HTERT RPE-1 (cell line): ENCODE results near the gene PLEKHO2.

Experiments used
- in situ Hi-C: fragments of 300-500 bp; cut with MboI; formaldehyde crosslinking; loops from 4 replicates; pipeline ENCODE4 v1.14.3; 2020; ENCODE audit warnings: low sequenced_read_pairs

PLEKHO2 gene

DNA sequence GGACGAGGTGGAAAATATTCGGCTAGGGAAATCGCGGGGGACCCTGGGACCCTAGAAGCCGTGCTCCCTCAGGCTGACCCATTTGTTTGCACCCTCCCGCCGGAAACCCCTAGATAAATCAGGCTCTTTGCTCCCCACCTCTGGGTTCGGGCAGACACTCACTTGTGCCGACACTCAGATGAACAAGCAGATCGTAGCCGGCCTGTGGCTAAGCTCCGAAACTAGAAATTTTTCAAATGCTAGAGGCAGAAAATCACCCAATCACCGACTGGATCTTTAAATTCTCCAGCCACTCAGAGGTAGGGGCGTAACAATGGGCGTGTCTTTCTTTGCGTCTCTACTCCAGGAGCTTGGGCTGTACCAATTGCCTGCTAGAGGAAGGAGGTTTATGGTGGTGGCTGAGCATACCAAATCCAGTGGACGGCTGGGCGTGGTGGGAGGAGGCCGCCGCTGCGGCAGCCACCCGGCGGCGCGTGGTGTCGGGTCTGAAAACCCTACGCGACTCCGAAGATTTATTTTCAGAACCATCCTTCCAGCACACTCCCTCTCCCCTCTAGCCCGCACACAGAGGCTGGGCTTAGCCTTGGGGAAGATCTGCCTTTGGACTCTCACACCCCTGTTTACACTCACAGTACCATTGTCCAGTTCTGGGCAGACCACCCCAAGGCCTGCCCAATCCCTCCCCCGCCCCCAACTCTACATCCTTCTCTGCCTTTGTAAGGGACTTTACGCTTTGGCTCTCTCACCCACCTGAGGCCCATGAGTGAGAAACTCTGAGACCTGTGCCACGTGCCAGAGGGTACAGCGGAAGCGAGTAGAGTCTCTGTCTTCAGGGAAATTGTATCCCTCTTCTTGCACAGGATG lies 16.1 kb upstream of the PLEKHO2 start, which contains the start of gene PIF1:
Gene PIF1, minus strand, starts transcription at position 217 of the 864 bp plus-strand sequence. CDS start 1,312 bp downstream, outside the sequence.
- in situ Hi-C loops = no loop called here

DNA sequence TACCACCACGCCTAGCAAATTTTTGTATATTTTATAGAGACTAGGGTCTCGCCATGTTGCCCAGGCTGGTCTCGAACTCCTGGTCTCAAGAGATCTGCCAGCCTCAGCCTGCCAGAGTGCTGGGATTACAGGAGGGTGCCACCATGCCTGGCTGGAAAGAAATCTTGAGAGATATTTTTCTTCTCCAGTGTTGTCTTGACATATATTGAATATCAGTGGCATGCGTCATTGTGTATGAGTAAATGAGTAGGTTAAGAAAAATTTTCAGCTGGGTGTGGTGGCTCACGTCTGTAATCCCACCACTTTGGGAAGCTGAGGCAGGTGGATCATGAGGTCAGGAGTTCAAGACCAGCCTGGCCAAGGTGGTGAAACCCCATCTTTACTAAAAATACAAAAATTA lies 12.7 kb upstream of the PLEKHO2 start:
- in situ Hi-C loops = no loop called here

DNA sequence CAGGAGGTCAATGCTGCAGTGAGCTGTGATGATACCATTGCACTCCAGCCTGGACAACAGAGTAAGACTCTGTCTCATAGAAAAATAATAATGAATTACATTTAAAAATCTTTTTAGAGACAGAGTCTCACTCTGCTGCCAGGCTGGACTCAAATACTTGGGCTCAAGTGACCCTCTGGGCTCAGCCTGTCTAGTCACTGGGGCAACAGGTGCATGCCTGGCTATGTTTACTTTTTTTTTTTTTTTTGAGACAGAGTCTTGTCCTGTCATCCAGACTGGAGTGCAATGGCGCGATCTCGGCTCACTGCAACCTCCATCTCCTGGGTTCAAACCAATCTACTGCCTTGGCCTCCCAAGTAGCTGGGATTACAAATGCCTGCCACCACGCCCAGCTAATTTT lies 8.0 kb upstream of the PLEKHO2 start:
- in situ Hi-C loops = no loop called here

DNA sequence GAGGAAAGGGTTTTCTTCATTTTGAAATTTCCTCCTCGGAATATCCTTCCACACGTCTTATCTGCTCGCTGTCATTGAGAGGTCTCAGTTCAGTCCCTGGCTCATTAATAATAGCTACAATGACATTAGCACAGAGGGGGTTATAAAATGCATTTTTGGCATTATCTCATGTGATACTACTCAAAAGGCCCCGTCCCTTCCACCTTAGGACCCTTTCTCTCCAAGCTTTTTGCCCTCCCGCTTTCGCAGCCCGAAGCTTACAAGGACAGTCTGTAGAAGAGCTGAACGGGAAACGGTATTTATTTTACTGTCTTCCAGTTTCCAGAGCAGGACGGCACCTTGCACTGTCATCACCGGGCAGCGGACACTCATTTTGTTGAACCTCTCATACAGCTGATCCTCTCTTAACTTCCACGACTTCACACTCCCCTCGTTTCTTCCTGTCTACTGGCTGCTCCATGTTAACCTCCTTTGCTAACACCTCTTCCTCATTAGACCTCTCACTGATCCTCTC lies 5.6 kb upstream of the PLEKHO2 start:
- in situ Hi-C loops = no loop called here

DNA sequence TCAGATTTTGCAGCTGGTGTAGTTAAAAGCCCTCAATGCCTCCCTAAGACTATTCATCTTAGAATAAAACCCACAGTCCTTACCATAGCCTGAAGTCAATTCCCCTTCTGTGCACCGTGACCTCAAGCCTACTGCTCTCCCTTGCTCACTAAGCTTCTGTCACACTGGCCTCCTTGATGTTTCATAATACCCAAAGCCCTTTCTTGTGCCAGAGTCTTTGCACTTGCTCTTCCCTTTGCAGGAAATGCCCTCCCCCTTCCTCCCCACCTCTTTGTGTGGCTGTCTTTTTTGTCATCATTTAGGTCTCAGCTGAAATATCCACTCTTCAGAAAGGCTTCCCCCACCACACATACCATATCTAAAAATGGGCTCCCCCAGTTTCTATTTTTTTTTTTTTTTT lies 4.2 kb upstream of the PLEKHO2 start:
- in situ Hi-C loops = no loop called here

DNA sequence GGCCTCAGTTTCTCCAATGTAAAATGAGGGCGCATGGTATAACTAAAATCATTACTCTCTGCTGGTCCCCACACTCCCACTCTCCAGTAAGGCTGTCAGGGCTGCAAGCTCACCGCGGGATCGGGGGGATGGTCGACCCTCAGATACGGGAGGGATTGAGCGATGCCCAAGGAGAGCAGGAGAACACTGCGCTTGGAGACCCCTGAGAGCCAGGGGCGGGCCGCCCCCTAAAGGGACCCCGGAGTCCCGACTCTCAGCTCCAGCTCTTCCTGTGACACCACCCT lies 713 bp upstream of the PLEKHO2 start:
- in situ Hi-C loops = no loop called here

DNA sequence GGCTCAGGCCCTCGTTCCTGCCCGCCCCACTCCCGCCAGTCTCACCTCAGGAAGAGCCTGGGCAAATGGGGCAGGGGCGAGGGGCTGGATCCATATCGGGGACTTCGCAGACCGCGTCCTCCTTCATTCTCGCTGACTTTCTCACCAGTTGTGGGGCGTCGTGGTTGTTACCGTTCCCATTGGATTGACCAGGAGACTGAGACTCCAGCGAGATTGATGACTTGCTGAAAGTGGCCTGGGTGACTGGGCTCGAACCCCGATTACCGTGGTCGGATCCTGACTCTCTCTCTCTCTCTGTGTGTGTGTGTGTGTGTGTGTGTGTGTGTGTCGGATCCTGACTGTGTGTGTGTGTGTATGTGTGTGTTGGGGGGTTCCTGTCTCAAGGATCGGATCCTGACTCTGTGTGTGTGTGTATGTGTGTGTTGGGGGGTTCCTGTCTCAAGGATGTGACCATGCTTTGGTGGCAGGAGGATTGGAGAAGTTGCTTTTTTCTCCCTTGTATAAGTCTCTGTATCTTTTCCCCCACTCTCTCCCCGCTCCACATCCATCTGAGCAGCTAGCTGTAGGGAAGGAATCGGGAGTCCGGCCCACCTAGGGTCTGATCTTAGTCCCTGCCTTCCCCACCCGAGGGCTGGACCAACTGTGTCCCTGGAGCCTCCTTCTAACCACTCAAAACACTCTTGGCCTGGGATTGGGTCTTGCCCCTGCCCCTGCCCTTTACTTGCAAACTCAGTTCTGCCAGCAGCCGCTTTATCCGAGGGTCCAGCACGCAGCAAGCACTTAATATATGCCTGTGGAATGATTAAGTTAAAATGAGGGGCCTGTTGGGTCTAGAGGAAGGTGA lies 603 bp downstream of the PLEKHO2 start:
- in situ Hi-C loops = no loop called here

- in situ Hi-C loops = no loop called here
These were observed 1.4 kb downstream of the PLEKHO2 start for GRCh38 chr15:64842986-64843561.

- in situ Hi-C loops = no loop called here
These were observed 2.3 kb downstream of the PLEKHO2 start for GRCh38 chr15:64843991-64844390.

DNA sequence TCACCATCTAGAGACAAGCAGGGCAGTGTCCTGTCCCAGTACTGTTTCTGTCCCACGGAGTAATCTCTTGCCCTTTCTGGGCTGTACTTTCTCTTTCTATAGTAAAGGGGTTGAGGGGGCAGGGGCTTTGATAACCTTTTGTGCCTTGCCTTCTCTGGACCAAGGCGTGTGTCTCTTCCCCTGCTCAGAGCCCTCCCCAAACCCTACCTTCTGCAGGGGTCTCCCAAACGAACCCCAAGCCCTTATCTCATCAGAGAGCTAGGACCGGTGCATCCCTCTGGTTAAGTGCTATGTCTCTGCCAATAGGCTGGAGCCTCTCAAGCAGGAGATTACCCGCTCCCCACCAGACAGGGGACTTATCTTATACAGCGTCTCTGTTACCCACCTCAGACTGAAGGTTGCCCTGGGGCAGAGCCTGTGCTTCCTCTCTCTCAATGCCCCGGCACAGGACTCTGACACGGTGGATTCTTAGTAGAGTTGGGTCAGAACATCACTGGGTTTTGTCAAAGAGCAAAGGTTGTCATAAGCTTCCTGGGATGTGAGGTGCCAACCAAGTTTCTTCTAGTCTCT lies 2.9 kb downstream of the PLEKHO2 start:
- in situ Hi-C loops = no loop called here

- in situ Hi-C loops = no loop called here
These were observed 3.5 kb downstream of the PLEKHO2 start for GRCh38 chr15:64845183-64845611.

GRCh38 chr15:64845831-64846595 lies 4.3 kb downstream of the PLEKHO2 start:
- in situ Hi-C loops = no loop called here

GRCh38 chr15:64847016-64847415 lies 5.3 kb downstream of the PLEKHO2 start:
- in situ Hi-C loops = no loop called here

- in situ Hi-C loops = no loop called here
These were observed 5.7 kb downstream of the PLEKHO2 start for GRCh38 chr15:64847448-64847847.

DNA sequence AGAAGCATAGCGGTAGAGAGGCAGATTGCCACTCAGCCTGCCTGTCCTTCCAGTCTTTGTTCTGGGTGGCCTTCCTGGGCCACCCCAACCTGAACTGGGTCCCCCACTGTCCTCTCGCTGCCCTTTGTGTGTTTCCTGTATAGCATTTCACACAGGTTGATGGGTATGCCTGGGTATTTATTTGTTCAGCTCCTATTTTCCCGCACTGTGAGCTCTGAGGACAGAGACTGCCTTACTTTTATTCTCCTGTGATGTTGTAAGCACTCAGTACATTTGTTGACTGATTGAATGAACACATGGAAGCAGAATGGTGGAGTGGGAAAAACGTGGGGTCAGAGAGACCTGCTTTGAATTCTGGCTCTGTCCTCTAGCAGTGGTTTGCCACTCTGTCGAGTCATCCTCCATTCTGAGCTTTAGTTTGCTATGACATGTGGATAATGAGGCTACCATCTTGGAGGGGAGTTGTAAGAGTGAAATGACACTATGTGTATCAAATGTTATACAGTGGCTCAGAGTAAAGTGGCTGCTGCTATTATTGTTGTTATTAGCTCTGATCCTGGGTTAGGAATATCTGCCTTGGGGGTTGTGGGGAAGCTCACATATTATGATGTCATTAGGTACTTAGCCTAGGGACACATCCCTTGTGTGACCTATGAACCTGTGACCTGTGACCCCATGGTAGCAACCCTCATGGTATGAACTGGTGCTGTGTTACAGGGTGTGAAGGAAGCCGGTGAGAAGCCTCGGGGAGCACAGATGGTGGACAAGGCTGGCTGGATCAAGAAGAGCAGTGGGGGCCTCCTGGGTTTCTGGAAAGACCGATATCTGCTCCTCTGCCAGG lies 6.4 kb downstream of the PLEKHO2 start:
- in situ Hi-C loops = no loop called here

GRCh38 chr15:64850778-64851502 lies 9.2 kb downstream of the PLEKHO2 start:
- in situ Hi-C loops = no loop called here

GRCh38 chr15:64851503-64851840 lies 9.8 kb downstream of the PLEKHO2 start:
- in situ Hi-C loops = no loop called here

DNA sequence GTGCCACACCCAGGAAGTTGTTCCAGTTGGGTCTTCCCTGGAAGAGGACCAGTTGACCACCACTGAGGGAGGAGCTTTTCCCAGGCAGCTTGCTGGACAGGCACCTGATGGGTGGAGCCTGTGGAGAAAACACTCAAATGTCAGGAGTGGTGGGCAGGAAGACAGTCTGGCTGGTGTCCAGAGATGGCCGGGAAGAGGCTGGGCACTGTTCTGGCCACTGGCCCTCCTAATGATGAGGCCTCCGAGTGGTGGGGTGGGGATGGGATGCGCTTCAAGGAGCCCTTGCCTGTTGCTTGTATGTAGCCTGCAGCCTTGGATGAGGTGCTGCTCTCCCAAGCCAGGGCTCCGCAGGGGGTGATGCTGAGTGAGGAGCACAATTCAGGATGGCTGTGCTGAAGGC lies 12.3 kb downstream of the PLEKHO2 start:
- in situ Hi-C loops = no loop called here

GRCh38 chr15:64854526-64854925 lies 12.8 kb downstream of the PLEKHO2 start:
- in situ Hi-C loops = no loop called here
